COLO829 (cell line): ENCODE measurements around the gene SLC29A3.
"Not testable (repeated sequence)": the region's sequence is repeated elsewhere in the genome, so short reads cannot be mapped to it uniquely, and the experiment has no call there.

Experiments used
- DNase-seq: peaks from one replicate; pipeline ENCODE4 v3.0.0; 2012; ENCODE audit warnings: low spot score

The SLC29A3 gene

DNA sequence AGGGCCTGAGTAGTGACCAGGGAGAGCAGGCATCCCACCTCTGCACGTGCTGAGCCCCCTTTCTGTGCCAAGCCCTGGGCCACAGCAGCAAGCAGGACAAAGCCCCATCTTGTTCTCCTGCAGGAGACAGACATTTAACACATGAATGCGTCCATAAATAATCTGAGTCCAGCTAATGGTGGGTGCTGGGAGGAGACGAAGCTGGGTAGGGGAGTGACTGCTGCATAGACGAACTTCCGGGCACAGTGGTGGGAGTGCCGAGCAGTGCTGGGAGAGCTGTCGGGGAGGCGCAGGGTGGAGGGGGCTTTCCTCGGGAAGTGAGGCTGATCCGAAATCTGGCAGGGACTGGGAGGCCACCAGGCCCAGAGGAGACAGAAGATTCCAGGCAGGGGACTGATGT is 35.2 kb upstream of the SLC29A3 start:
- no peak for DNase-seq

DNA sequence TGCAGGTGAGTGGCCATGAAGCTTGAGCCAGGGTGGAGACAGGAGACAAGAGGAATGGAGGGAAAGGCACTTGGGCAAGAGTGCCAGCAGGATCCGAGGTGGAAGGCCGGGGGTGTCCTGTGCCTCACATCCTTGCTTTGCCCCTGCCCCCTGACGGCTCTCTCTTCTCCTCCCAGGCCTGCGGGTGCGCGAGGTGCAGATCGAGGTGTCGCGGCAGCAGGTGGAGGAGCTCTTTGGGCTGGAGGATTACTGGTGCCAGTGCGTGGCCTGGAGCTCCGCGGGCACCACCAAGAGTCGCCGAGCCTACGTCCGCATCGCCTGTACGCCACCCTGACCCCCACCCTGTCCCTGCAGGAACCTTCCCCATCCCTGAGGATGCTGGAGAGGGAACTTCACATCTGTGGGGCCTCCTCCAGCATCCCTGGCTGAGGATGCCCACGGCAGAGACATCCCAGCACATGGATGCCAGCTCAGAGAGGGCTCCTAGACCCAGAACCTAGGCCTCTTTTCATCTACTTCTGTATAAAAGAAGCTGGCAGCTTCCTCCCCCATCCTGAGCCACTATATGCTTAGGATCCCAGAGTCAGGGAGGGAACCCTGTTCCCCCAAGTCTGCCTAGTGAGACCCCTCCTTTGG is 34.4 kb upstream of the SLC29A3 start:
- DNase-seq: no peak

DNA sequence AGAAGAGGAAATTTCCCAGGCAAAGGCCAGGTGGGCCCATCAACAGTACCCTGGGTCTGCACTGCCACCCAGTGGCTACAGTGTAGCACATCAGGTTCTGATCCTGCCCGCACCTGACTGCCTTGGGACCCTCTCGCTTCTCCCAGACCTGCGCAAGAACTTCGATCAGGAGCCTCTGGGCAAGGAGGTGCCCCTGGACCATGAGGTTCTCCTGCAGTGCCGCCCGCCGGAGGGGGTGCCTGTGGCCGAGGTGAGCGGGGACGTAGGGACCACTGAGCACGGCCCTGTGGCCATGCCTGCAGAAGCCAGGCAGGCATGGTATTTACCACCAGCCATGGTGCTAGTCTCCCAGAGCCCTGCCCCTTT is 33.9 kb upstream of the SLC29A3 start:
- no peak for DNase-seq

- DNase-seq: no peak
Observed at GRCh38 chr10:71285986-71286385, 33.1 kb upstream of the SLC29A3 start.

- DNase-seq: no peak
Observed at GRCh38 chr10:71286521-71287294, 32.4 kb upstream of the SLC29A3 start.

DNA sequence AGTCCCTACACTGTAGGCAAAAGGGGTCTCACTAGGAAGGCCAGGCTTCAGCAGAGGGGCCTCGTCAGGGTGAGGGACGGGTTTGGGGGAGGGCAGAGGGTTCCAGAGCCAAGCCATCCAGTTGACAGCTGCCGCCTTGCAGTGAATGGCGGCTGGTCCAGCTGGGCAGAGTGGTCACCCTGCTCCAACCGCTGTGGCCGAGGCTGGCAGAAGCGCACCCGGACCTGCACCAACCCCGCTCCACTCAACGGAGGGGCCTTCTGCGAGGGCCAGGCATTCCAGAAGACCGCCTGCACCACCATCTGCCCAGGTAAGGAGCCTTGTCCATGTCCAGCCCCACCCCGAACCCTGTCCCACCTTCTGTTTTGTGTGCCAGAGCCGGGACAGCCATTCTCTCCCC is 31.6 kb upstream of the SLC29A3 start:
- no peak for DNase-seq

- no peak for DNase-seq
Observed at GRCh38 chr10:71288461-71288860, 30.6 kb upstream of the SLC29A3 start.

DNA sequence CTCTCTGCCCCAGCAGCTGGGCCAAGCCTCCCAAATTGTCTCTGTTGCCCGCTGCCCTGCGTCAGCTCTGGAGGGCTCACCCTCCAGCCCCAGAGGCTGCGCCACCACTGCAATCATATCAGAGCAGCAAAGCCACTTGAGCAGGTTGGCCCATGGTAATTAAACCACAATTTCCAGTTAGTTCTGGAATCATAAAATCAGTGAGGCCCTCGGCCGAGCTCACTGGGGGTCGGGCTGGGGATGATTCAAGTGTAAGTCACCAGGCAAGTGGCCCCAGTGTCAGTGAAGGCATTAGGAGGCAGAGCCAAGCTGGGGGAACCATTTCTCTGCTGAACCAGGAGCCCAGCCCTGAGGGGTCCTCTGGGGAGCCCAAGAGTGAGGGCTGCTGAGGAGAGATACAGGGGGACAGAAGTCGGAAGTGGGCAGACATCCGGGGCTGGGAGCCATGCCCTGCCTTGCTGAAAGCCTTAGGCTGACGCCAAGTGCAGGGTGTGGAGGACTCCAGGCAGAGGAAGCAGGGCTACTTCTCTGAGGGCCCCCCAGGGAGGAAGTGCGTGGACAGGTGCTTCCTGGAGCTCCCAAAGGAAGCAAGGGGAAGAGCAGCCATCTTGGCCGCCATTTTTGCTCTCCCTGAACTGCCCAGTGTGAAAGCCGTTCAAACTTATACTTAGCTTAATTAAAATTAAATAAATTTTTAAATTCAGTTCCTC is 29.5 kb upstream of the SLC29A3 start:
- no peak for DNase-seq

DNA sequence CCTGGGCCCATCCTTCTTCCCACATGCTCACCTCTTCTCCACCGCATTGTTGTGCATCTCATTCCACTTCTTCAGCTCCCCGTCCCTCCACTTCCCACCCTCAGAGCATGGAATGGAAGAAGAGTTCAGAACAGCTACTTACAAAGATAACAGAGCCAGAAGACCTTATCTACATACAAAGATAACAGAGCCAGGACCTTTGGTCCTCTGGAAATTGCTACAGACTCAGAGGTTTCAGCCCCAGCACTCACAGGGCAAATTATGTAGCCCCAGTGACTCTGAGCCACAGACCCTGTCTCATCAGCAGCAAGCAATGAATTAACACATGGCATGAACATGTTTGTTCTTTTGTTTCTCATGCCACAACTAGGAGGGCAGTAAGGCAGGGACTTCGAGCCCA is 28.7 kb upstream of the SLC29A3 start:
- no peak for DNase-seq

- no peak for DNase-seq
Observed at GRCh38 chr10:71290806-71291527, 28.1 kb upstream of the SLC29A3 start.

DNA sequence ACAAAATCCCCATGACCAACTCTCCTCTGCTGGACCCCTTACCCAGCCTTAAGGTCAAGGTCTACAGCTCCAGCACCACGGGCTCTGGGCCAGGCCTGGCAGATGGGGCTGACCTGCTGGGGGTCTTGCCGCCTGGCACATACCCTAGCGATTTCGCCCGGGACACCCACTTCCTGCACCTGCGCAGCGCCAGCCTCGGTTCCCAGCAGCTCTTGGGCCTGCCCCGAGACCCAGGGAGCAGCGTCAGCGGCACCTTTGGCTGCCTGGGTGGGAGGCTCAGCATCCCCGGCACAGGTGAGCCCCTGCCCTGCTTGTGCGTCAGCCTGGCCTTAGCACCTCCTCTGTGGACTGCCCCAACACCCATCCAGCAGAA is 27.5 kb upstream of the SLC29A3 start:
- no peak for DNase-seq

- DNase-seq: no peak
Observed at GRCh38 chr10:71292624-71293445, 26.2 kb upstream of the SLC29A3 start.

DNA sequence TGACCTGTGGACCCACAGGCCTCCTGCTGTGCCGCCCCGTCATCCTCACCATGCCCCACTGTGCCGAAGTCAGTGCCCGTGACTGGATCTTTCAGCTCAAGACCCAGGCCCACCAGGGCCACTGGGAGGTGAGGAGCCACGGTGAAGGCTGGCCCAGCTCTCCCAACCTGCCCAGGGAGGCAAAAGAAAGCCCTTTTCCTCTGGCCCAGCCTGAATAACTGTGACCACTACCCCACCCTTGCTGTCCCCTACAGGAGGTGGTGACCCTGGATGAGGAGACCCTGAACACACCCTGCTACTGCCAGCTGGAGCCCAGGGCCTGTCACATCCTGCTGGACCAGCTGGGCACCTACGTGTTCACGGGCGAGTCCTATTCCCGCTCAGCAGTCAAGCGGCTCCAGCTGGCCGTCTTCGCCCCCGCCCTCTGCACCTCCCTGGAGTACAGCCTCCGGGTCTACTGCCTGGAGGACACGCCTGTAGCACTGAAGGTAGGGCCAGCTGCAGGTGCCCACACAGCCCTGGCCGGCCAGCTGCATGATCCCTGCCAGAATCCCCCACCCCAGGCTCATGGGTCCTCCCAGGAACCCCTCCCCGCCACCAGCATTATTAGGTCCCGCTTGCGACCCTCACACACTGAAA is 25.5 kb upstream of the SLC29A3 start:
- no peak for DNase-seq

DNA sequence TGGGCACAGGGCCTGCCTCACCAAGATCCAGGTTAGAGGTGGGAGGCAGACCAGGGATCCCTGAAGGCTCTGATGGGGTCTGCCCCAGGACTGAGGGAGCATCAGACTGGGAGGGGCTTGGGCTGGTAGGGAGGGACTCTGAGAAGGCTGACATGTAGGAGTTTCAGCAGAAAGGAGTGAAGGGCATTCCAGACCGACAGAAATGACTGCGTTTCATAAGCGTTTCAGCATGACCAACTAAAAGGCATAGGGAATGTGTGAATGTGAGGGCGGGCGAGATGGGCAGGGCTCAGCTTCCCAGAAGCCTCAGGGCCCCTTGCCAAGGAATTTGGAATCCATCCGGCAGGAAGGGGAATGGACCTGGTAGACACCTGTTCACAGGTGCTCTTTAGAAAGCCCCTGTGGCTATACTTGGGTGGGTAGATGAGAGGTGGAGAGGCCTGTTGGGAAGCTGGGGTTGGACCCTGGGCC is 24.9 kb upstream of the SLC29A3 start:
- no peak for DNase-seq

DNA sequence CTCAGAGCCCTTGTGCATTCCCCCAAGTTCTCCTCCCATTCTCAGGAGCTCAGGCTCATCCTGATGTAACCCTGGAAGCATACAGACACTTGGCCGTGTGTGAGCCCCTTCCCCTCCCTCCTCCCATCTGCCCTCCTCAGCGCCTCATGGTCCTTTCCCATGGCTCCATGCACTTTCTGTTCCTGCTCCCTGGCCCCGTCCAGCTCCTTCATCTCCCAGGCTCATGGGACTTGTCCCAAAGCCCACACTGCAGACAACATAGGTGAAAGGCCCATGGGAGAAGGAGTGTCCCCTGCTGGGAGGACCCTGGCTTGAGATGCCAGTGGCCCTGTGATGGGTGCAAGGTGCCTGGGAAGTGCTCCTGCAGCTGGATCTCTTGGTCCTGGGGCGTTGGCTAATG is 24.2 kb upstream of the SLC29A3 start:
- no peak for DNase-seq

- DNase-seq: no peak
Observed at GRCh38 chr10:71295641-71296040, 23.4 kb upstream of the SLC29A3 start.

DNA sequence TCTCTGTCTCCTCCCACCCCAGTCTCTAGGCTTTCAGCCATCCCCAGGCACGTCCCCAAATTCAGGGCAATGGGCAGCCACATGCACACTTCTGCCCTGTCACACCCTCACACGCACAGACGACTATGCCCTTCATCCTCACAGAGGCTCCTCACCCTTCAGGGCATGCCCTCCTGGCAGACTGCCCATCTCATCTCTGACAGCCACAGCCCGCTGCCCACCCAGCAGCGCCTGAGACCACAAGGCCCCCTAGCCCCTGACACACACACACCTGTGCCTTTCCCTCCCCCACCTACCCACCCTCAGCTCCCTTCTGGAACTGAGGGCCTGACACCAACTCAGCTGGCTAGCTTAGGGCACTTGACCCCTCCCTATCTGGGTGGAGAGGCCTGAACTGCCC is 23.0 kb upstream of the SLC29A3 start:
- DNase-seq: no peak

GRCh38 chr10:71296811-71297210 is 22.2 kb upstream of the SLC29A3 start:
- not testable (repeated sequence) for DNase-seq

DNA sequence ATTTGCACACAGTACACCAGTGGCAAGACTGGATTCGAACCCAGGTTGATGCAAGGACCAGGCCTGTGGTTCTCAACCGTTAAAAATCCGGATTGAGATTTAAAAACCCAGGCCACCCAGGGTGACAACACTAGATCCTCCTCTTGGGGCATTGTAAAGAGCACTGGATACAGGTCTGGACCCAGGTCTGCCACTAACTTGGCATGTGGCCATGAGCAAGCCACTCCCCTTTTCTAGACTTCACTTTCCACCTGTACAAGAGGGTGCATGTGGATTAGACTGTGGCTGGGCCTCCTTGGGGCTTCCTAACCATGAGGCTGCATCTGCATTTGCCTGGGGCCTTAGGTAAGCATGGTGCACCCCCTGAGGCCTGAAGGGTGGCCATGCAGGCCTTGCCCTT is 21.7 kb upstream of the SLC29A3 start:
- no peak for DNase-seq

GRCh38 chr10:71299071-71299785 is 19.8 kb upstream of the SLC29A3 start:
- DNase-seq: no peak
